GM12872 (cell line): Measurements from ENCODE around the gene RAPGEF1.

ENCODE experiments used
- CTCF ChIP-seq: IDR thresholded peaks from 3 replicates; pipeline ENCODE4 v1.5.1; 2011; ENCODE audit warnings: low read depth, mild to moderate bottlenecking, low read length, moderate library complexity; ENCODE audit not compliant: insufficient read depth

Gene RAPGEF1

DNA sequence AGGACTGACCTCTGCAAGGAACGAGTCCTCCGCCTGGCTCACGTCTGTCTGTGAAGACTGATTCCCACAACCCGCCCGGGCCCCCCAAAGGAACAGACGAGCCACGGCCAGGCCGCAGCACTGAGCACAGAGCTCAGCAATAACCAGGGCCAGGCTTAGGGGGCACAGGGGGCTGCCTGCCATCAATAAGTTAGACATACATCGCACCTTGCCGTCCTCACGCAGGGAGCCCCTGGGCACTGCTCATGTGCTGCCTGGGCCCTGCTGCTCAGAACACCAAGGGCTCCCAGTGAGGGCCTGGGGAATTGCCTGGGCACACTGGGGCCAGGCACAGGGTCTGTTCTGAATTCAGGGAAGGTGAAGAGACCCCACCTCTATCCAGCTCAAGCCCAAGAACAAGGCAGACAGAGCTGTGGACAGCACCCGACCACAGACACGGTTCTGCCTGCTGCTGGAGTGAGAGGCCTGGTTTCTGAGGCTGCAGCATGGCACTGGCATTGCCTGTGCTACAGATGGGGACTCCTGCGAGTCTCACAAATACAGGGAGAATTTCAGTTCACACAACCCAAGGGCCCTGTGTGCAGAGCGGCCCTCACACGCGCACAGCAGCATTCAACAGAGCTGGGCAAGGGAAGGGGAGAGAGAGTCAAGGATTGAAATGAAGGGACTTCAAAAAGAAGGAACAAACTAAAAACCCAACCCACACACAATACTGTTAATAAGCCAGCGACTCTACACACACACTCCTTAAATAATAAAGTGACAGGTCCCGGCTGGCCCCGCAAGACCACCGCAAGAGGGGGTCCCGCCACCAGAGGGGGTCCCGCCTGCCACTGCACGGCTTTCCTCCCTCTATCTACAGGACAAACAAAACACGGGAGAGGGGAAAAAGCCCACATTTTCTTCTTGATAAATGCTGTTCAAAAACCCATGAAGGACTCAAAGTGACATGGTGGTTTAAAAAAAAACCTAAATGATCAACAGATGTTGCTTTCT is 162.6 kb downstream of the RAPGEF1 start:
- no peak for TF ChIP-seq CTCF

GRCh38 chr9:131575946-131576853 is 163.7 kb downstream of the RAPGEF1 start:
- TF ChIP-seq CTCF: no peak

- no peak for TF ChIP-seq CTCF
These were observed 164.9 kb downstream of the RAPGEF1 start for GRCh38 chr9:131574730-131575640.

DNA sequence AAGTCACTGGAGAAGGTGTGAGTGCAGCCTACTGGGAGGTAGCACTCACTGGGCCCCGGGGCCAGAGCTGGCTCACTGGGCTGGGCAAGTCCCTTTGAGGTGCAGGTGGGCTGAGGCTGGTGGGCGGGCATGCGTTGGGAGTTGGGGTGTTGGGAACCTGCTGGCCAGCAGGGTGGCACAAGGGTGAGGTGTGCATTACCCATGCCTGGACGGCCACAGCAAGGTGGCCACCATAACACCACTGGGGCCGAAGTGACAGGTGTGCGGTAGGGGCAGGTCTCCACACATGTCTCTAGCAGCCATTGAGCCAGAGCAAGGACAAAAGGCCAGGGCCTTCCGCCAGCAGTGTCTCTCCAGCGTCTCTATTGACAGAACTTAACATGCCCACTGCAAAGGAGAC is 172.0 kb downstream of the RAPGEF1 start:
- no peak for TF ChIP-seq CTCF

DNA sequence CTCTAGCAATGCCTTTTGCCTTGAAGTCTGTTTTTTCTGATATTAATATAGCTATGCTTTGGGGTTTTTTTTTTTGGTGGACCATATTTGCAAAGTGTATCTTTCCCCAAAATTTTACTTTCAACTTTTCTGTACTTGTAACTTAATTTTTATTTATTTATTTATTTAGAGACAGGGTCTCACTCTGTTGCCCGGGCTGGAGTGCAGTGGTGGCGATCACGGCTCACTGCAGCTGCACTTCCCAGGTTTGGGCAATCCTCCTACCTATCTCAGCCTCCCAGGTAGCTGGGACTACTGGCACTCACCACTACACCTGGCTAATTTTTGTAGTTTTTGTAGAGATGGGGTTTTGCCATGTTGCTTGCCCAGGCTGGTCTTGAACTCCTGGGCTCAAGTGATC is 173.7 kb downstream of the RAPGEF1 start:
- no peak for TF ChIP-seq CTCF

DNA sequence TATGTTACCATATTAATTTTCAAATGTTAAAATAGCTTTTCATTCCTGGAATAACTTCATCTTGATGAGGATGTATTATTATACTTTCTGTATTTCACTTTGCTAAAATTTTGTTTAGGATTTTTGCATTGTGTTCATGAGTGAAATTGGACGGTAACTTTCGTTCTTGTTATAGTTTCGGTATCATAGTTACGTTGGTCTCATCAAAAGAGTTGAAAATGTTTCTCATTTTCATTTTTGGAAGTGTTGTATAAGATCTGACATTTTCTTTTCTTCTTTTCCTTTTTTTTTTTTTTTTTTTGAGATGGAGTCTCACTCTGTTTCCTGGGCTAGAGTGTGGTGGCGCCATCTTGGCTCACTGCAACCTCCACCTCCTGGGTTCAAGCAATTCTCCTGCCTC is 174.5 kb downstream of the RAPGEF1 start:
- TF ChIP-seq CTCF: no peak
